GM18505 (cell line): ENCODE results near the gene HNRNPL.
A peak's percentile ranks its signal among the peaks of the same experiment; 100 is the strongest.
"Not testable (repeated sequence)": the region's sequence is repeated elsewhere in the genome, so short reads cannot be mapped to it uniquely, and the experiment has no call there.

ENCODE experiments used
- ATAC-seq: cut with Tn5 transposase; IDR thresholded peaks from one replicate; pipeline ENCODE4 v1.9.1; 2021; ENCODE audit not compliant: unreplicated experiment
- POLR2A ChIP-seq: IDR thresholded peaks from 4 replicates; pipeline ENCODE4 v1.6.1; 2011; ENCODE audit warnings: borderline replicate concordance; ENCODE audit not compliant: insufficient read depth, insufficient read length; ENCODE audit errors: extremely low read depth

Gene HNRNPL

DNA sequence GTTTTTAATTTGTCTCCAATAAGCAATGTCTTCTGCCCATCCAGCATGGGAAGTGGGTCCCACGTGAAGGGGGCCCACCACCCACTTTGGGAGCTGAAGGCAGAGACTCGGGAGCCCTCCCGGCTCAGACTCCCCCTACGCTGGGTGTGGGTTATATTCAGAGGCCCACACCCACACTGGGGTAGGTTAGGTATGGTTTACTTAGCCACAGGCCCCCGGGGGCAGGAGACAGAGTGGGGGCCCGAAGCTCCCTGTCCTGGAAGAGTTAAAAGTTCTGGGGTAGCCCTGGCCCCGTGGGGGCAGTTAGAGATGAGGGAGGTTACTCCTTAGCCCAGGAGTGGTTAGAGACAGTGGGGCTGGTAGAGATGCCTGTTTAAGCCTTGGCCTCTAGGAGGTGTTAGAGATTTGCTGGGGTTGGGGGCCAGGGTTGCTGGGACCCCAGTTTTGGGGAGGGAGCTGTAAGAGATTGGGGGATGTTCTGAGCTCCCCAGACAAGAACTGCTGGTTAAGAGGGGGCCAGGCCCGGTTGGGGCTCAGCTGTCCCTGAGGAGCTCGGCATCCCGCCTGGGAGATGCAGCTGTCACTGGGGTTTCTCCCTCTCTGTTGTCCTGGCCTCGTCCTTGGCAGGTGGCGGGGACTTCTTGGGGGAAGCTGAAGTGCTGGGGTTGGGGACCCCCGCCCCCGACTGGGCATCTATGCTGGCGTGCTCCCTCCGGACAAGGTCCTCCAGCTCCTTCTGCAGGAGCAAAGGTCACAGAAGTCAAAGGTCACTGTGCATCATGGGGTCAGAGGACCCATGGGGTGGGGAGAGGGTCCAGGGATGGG, 29.0 kb upstream of the HNRNPL start:
- ATAC-seq: no peak
- TF ChIP-seq POLR2A: no peak

DNA sequence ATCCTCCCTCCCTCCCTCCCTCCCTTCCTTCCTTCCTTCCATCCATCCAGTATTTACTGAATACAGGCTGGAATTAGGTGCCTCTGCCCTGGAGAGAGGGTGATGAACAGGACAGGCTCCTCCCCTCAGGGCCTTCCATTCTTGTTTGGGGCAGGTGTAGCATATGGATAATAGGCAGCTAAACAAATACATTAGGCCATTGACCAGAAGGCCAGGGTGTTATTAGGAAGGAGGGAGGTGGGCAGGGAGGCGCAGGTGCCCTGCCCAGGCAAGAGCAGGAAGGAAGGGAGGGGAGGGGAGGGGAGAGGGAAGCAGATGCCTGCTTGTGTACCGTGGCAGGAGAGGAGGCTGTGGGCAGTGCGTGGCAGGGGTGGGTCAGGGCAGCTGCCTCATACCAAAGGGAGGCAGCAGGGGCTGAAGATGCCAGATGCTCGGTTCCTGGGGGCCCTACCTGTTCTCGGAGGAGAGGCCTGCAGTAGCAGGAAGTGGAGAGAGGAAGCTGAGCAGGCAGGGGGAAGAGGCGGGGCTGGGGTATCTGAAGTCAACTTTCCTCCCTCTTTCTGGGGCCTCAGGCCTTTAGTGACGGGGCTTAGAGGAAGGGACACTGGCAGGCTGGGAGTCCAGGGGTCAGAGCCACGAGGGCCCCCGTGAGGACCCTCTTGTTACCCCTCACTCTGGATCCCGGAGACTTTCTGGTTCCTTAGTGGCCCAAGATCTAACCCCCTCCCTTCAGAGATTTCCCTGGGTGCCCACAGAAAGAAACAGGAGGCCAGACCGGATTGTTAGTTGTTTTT, 28.2 kb upstream of the HNRNPL start, which contains the start of gene RINL:
TSS of gene RINL (minus strand) at position 495 of the 794 bp plus-strand sequence. CDS start 1,533 bp downstream, outside the sequence.
- no peak for ATAC-seq
- peak; percentile 87 for TF ChIP-seq POLR2A

DNA sequence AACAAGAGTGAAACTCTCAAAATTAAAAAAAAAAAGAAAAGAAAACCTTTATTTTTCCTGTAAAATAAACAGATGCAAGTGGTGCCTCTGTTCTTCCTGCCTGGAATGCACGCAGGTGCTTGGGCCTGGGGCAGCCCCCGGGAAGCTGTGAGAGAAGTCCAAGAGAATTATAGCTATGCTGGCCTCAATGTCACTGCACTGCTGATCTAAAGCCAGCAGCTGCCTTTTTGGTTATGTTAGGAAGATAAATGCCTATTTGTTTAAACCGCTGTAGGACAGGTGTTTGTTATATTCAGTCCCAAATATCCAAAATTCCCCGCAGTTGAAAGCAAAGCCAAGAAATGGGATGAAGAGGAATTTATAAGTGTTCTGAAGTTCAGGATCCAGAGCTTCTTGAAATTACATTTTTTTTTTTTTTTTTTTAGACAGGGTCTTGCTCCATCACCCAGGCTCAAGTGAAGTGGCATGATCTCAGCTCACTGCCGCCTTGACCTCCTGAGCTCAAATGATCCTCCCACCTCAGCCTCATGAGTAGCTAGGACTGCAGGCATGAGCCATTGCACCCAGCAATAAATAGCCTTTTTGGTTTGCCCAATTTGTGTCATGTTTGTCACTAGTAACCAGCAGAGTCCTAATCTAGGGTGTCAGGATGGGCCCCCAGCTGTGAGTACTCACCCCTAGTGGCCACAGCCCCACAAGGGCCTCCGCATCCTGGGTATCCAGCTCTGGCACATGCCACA, 26.0 kb upstream of the HNRNPL start:
- TF ChIP-seq POLR2A: no peak
- ATAC-seq: no peak

DNA sequence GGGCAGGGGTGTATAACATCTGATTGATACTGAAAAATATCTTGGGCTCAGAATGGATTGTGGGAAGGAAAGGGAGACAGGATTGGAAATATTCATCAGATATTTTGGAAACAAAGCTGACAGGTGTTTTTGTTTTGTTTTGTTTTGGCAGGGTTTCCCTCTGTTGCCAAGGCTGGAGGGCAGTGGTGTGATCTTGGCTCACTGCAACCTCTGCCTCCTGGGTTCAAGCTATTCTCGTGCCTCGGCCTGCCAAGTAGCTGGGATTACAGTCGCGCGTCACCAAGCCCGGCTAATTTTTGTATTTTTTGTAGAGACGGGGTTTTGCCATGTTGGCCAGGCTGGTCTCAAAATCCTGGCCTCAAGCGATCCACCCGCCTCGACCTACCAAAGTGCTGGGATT, 23.6 kb upstream of the HNRNPL start:
- ATAC-seq: not testable (repeated sequence)

DNA sequence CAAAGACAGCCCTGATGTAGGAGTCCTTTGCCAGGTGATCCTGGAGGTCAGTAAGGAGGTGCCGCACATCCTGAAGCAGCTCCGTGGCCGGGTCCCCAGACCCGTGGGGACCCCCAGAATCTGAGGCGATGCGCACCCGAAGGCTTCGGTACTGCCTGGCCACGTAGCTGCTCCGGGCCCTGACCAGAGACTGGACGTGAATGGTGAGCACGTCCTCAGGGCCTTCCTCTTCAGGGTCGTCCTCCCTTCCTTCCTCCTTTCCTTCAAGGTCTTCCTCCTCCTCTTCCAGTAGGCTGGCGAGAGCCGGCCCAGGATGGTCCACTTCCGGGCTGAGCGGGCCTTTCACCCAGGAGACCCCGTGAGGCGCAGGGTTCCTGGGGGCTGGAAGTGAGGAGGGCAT, 20.8 kb upstream of the HNRNPL start:
- no peak for TF ChIP-seq POLR2A
- no peak for ATAC-seq

DNA sequence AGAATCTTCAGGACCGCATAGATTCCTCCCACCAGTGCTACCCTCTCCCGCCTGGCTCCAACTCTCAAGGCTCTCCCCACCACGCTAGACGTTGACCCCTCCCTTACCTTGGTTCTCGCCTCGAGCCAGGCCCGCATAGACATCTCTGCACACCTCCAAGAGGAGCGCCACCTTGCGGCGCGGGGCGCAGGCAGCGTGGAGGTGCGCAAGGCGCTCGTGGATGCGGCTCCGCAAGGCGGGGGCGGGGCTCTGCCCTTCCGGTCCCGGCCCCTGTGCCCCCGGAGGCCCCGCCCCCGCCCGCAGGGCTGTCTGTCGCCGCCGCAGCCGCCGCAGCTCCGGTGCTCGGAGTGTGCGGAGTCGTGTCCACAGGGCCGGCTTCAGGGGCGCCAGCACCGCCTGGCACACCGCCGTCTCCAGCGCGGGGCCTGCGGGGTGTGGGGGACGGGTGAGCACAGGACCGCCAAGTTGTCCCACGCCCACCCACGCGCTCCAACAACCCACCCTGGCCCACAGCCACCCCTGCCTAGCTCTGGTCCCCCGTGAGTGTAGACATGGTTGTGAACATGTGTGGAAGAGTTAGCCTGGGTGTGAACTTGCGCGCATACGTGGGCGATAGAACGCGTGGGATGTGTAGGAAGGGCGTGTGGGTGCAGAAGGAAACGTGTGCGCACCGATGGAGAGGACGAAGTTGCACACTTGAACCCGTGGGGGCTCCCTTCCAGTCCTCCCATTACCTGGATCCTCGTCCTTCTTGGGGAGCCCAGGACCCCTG, 20.2 kb upstream of the HNRNPL start:
- ATAC-seq: peak; percentile 60

DNA sequence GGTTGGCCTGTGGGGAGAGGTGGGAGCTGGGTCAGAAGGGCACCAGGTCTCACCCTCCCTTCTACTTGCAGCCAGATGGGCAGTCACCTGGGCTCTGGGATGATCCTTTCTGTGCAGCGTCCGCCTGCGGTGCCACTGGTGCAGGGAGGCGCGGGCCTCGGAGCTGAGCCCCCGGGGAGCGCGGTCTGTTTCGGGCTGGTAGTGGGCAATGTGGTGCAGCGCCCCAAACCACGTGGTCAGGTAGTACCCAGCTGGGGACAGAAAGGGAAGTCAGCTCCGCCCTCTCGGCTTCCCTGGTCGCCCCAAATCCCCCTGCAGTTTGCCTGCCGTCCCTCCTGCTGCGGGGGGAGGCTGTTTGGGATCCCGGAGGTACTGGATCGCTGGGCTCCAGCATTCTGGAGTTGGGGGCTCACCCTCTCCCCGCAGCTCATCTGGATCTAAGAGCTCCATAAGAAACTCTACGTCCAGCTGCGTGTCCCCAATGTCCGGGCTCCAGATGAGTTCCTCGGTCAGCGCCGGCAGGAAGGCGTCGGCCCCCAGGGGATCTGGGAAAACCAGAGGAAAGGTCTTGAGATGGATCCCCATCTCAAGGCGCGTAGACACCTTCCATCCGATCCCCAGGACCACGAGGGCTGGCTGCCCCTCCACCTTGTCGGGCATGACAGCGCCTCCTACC, 19.5 kb upstream of the HNRNPL start:
- no peak for TF ChIP-seq POLR2A
- no peak for ATAC-seq

More for the DNA sequence above, 20.2 kb upstream of the HNRNPL start:
- TF ChIP-seq POLR2A: peak; percentile 32

DNA sequence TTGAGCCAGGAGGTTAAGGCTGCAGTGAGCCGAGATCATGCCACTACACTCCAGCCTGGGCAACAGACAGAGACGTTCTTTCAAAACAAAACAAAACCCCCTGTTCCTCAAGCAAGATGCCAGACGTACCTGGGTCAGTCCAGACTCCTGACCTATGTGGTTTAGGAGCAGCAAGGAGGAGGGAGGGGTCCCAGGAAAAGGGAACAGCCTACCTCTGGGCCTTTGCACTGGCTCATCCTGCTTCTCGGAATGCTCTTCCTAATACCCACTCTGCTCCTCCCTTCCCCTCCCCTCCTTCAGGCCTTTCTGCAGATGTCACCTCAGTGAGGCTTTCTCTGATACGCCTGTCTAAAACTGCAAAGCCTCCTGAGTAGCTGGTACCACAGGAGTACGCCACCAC, 18.8 kb upstream of the HNRNPL start:
- ATAC-seq: no peak
- TF ChIP-seq POLR2A: no peak

DNA sequence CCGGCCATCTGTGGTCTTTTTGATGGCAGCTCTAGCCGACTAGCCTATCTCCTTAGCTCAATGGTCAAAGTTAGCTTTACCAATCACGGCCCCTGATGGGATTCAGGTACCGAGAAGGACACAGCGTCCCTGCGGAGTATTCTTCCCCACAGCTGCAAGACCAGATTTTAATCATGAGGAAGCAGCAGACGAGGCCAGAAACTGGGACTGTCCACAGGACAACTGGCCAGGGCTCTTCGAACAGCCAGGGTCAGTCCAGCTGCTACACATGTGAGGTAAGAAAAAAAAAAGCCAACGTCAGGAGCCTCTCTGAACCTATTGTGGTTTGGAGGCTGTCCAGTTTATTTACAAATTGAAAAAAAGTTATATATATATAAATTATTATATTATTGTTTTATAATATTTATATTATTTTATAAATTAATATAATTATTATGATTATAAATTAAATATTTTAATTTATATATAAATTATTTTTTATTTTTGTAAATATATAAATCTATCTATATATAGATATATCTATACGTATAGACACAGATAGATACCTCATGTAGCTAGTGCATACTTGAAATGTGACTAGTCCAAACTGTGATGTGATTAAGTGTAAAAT, 17.5 kb upstream of the HNRNPL start:
- no peak for TF ChIP-seq POLR2A
- no peak for ATAC-seq

DNA sequence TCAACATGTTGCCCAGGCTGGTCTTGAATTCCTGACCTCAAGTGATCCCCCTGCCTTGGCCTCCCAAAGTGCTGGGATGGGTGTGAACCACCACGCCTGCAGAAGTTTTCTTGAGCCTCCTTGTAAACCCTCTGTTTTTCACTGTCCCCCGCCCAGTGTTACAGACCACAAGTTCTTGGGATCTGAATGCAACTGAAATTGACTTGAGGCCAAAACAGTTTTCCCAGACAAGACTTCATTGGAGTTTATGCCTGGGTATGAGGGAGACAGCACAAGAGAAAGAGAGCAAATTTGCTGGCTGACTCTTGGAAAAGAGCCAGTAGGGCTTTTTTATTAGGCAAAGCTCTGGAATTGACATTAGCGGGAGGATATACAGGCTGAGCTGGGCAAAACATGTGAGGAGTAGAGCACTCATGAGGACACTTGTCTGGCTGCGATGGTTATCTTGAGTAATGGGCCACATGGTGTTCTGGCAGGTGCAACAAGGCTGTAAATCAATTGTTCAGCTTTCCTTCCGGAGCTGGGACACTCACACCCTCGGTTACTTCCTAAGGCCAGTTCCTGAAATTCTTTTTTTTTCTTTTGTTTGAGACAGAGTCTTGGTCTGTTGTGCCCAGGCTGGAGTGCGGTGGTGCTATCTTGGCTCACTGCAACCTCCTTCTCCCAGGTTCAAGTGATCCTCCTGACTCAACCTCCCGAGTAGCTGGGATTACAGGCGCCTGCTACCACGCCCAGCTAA, 12.7 kb upstream of the HNRNPL start:
- ATAC-seq: no peak
- TF ChIP-seq POLR2A: no peak

DNA sequence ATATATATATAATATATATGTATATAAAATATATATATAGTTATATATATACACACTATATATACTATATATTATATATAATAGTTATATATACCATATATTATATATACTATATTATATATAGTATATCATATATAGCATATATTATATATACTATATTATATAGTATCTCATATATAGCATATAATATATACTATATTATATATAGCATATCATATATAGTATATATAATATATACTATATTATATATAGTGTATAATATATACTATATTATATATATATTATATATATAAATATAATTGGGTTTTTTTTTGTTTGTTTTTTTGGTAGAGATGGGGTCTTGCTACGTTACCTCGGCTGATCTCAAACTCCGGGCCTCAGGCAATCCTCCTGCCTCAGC, 11.6 kb upstream of the HNRNPL start:
- no peak for TF ChIP-seq POLR2A
- no peak for ATAC-seq

DNA sequence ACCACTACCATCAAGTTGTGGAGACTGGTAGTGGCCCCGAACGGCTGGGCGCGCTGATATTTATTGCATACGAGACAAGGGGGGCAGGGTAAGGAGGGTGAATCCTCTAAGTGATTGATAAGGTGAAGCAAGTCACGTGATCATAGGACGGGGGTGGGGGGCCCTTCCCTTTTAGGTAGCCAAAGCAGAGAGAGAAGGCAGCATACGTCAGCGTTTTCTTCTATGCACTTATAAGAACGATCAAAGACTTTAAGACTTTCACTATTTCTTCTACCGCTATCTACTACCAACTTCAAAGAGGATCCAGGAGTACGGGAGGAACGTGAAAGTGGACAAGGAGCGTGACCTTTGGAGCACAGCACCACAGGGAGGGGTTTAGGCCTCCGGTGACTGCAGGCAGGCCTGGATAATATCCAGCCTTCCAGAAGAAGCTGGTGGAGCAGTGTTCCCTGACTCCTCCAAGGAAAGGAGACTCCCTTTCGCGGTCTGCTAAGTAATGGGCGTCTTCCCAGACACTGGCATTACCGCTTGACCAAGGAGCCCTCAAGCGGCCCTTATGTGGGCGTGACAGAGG, 9.9 kb upstream of the HNRNPL start:
- ATAC-seq: not testable (repeated sequence)

DNA sequence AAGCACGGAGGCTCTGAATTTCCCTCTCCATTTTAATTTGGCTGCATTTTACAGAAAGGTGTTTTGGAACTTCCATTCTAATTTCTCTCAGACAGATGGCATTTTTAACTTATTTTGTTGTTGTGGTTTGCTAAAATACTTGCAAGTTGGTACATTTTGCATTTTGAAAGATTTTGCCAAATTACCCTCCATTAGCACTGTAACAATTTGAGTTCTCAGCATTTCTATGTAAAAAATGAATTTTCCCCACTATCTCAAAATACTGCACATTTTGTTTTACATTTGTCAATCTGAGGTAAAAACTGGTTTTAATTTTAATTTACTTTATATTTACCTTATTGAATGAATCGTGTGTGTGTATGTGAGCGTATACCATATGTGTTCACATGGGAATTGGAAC, 7.0 kb upstream of the HNRNPL start:
- no peak for ATAC-seq
- no peak for TF ChIP-seq POLR2A

DNA sequence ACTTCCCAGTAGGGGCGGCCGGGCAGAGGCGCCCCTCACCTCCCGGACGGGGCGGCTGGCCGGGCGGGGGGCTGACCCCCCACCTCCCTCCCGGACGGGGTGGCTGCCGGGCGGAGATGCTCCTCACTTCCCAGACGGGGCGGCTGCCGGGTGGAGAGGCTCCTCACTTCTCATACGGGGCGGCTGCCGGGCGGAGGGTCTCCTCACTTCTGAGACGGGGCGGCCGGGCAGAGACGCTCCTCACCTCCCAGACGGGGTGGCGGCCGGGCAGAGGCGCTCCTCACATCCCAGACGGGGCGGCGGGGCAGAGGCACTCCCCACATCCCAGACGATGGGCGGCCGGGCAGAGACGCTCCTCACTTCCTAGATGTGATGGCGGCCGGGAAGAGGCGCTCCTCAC, 6.0 kb upstream of the HNRNPL start:
- not testable (repeated sequence) for ATAC-seq

DNA sequence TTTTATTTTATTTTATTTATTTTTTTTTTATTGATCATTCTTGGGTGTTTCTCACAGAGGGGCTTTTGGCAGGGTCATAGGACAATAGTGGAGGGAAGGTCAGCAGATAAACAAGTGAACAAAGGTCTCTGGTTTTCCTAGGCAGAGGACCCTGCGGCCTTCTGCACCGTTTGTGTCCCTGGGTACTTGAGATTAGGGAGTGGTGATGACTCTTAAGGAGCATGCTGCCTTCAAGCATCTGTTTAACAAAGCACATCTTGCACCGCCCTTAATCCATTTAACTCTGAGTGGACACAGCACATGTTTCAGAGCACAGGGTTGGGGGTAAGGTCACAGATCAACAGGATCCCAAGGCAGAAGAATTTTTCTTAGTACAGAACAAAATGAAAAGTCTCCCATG, 5.2 kb upstream of the HNRNPL start:
- not testable (repeated sequence) for ATAC-seq
